Activated naive CD4-positive, alpha-beta T cell treated with anti-CD3 and anti-CD28 coated beads, Interleukin-2, amount 50 U/mL, for 16 hours (primary cell): ENCODE data around the gene THSD4.

Source experiments
- DNase-seq: peaks from one replicate; pipeline ENCODE4 v3.0.0-alpha.2; 2020

Gene THSD4

GRCh38 chr15:71103102-71103676, 12.1 kb upstream of the THSD4 start:
- DNase-seq: no peak

GRCh38 chr15:71104636-71105035, 10.6 kb upstream of the THSD4 start:
- no peak for DNase-seq

GRCh38 chr15:71105444-71105843, 9.8 kb upstream of the THSD4 start:
- DNase-seq: no peak

GRCh38 chr15:71106802-71107500, 8.3 kb upstream of the THSD4 start:
- no peak for DNase-seq

- no peak for DNase-seq
Observed at GRCh38 chr15:71107501-71107815, 7.8 kb upstream of the THSD4 start.

GRCh38 chr15:71109130-71109529, 6.1 kb upstream of the THSD4 start:
- DNase-seq: no peak

GRCh38 chr15:71109905-71110304, 5.4 kb upstream of the THSD4 start:
- DNase-seq: no peak

GRCh38 chr15:71110405-71111180, 4.7 kb upstream of the THSD4 start:
- DNase-seq: no peak

GRCh38 chr15:71111181-71111565, 4.1 kb upstream of the THSD4 start:
- DNase-seq: no peak

GRCh38 chr15:71111950-71112349, 3.3 kb upstream of the THSD4 start:
- DNase-seq: no peak

- DNase-seq: no peak
Observed at GRCh38 chr15:71112429-71112828, 2.8 kb upstream of the THSD4 start.

- DNase-seq: no peak
Observed at GRCh38 chr15:71114066-71114680, 1.1 kb upstream of the THSD4 start.

GRCh38 chr15:71115567-71116351, 488 bp downstream of the THSD4 start:
- DNase-seq: no peak

GRCh38 chr15:71116366-71116765, 1.1 kb downstream of the THSD4 start:
- DNase-seq: no peak

- DNase-seq: no peak
Observed at GRCh38 chr15:71116942-71117341, 1.7 kb downstream of the THSD4 start.

- no peak for DNase-seq
Observed at GRCh38 chr15:71117714-71118305, 2.5 kb downstream of the THSD4 start.

- no peak for DNase-seq
Observed at GRCh38 chr15:71118345-71118744, 3.1 kb downstream of the THSD4 start.

GRCh38 chr15:71118881-71119632, 3.8 kb downstream of the THSD4 start:
- no peak for DNase-seq

- no peak for DNase-seq
Observed at GRCh38 chr15:71120428-71120944, 5.2 kb downstream of the THSD4 start.

GRCh38 chr15:71121442-71121841, 6.2 kb downstream of the THSD4 start:
- DNase-seq: no peak

- DNase-seq: no peak
Observed at GRCh38 chr15:71124937-71125790, 9.9 kb downstream of the THSD4 start.
